Activated CD4-positive, alpha-beta T cell treated with anti-CD3 and anti-CD28 coated beads, Interleukin-2, amount 10 ng/mL, durations not matched to agents 24 days and 14 days (primary cell): ENCODE results near the gene ANKMY2. TPM values are rescaled to one million over a fixed set of nuclear protein-coding genes. Genes with fewer than 3 reads are reported as not detected.

Experiments
- DNase-seq: peaks from one replicate; pipeline ENCODE4 v3.0.0; 2022
- H3K27ac Mint-ChIP-seq: one replicate; pipeline ENCODE4 v1.8.0; 2022; ENCODE audit warnings: mild to moderate bottlenecking, mixed read lengths
- H3K27me3 Mint-ChIP-seq: one replicate; pipeline ENCODE4 v1.8.0; 2022; ENCODE audit warnings: mixed read lengths
- H3K36me3 Mint-ChIP-seq: one replicate; pipeline ENCODE4 v1.8.0; 2022; ENCODE audit warnings: low read depth, mild to moderate bottlenecking, mixed read lengths
- H3K4me1 Mint-ChIP-seq: one replicate; pipeline ENCODE4 v1.8.0; 2021; ENCODE audit warnings: mixed read lengths
- H3K4me3 Mint-ChIP-seq: one replicate; pipeline ENCODE4 v1.8.0; 2022; ENCODE audit warnings: mild to moderate bottlenecking, moderate library complexity, mixed read lengths
- H3K9me3 Mint-ChIP-seq: one replicate; pipeline ENCODE4 v1.8.0; 2021; ENCODE audit warnings: mixed read lengths
- intact Hi-C: fragments of 100-400 bp; cut with micrococcal nuclease; formaldehyde crosslinking; loops from one replicate; pipeline ENCODE4 v1.15.1; 2023
- total RNA-seq: library from RNA; stranded (reverse); gene quantifications from 2 replicates; pipeline ENCODE4 v1.2.3, GENCODE V29; 2022

The ANKMY2 gene
- total RNA-seq, 1 donor from 2014 or later: 8.0 TPM

DNA sequence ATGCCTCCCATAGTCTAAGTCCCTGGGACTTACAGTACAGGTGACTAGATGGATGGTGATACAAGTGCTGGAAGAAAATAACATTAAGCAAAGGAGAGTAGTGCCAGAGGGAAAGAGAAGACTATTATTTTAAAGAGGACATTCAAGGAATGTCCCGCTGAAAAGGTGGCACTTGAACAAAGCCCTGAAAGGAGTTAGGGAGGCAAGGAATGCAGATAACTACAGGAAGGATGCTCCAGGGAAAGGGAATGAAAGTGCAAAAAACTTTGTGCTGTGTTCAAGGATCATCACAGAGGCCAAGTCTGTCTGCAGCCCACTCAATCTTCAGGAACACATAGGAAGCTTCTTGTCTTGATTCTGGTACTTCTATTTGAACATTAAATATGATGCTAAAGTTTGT is 14.9 kb downstream of the ANKMY2 start:
- Mint-ChIP-seq H3K4me3 (no peak overlapping the region), H3K9me3 (no peaks in the 10 kb centered on the region), H3K4me1 (no peaks in the 10 kb centered on the region), H3K27me3 (no peaks in the 10 kb centered on the region), H3K27ac (no peak overlapping the region), H3K36me3 (peaks cover 14% of the 10 kb centered on the region)
- intact Hi-C loops: no loop called here
- DNase-seq: no peak

- peaks cover 8% of the 10 kb centered on the region for H3K36me3 Mint-ChIP-seq
- no peak for DNase-seq
- H3K27ac Mint-ChIP-seq: no peak overlapping the region
- no peaks in the 10 kb centered on the region for H3K27me3 Mint-ChIP-seq
- intact Hi-C loops: no loop called here
- no peaks in the 10 kb centered on the region for H3K4me1 Mint-ChIP-seq
- no peak overlapping the region for H3K4me3 Mint-ChIP-seq
- H3K9me3 Mint-ChIP-seq: no peaks in the 10 kb centered on the region
Measured at GRCh38 chr7:16627236-16627635, 18.3 kb downstream of the ANKMY2 start.

DNA sequence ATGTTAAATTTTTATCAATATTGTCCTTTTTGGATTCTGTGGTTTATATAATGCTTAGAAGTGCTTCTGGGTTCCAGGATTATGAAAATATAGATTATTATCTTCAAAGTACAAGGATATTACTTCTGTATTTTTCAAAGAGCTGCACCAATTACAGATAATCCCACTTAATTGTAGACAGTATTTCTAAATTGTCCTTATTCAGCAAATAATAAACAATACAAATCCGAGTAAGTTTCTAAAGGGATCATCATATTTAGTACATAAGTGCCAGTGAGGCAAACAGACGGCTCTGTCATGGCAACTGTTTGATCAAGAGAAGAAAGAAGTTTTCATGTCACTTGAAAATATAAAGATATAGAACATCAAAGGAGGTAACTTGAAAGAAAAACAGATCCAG is 19.2 kb downstream of the ANKMY2 start:
- H3K27me3 Mint-ChIP-seq: no peaks in the 10 kb centered on the region
- H3K4me1 Mint-ChIP-seq: no peaks in the 10 kb centered on the region
- H3K27ac Mint-ChIP-seq: no peak overlapping the region
- intact Hi-C loops: no loop called here
- no peak for DNase-seq
- H3K4me3 Mint-ChIP-seq: no peak overlapping the region
- H3K36me3 Mint-ChIP-seq: peaks cover 7% of the 10 kb centered on the region
- no peaks in the 10 kb centered on the region for H3K9me3 Mint-ChIP-seq

- no peaks in the 10 kb centered on the region for H3K9me3 Mint-ChIP-seq
- H3K4me3 Mint-ChIP-seq: peak overlapping the region; percentile 43
- DNase-seq: peak; percentile 57
- peak overlapping the region; percentile 82 for H3K27ac Mint-ChIP-seq
- H3K27me3 Mint-ChIP-seq: no peaks in the 10 kb centered on the region
- intact Hi-C loops: loop anchor here (1.0 to 10.0 kb wide), 2 partner anchors 25 to 685 kb away; partner anchors contain the start of gene ANKMY2
- peaks cover 28% of the 10 kb centered on the region for H3K36me3 Mint-ChIP-seq
- H3K4me1 Mint-ChIP-seq: peaks cover 10% of the 10 kb centered on the region
Measured at GRCh38 chr7:16619979-16620408, 25.6 kb downstream of the ANKMY2 start.

GRCh38 chr7:16616542-16616941 is 29.0 kb downstream of the ANKMY2 start:
- Mint-ChIP-seq H3K4me1 (peaks cover 12% of the 10 kb centered on the region), H3K27me3 (no peaks in the 10 kb centered on the region), H3K36me3 (peaks cover 26% of the 10 kb centered on the region), H3K9me3 (no peaks in the 10 kb centered on the region), H3K4me3 (no peak overlapping the region), H3K27ac (no peak overlapping the region)
- DNase-seq: no peak
- intact Hi-C loops: loop anchor here (10.0 kb wide), 1 partner anchor 688 kb away; no protein-coding TSS in a partner anchor

DNA sequence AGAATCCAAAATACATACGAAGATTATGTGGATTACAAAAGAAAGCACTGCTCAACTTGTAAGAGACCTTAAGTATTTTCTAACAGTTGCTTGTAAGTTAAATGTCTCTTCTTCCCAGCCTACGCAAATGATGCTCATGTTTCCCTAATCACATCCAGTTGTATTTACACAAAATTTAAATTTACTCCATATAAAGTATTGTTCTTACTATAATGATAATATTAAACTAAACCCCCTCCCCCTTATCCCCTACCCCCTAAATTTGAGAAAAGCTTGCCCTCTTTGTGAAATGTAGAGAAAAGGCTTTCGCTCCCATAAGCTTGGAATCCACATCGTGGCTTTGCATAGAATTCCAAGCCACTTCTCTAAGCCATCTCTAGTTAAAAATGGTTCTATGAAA is 29.4 kb downstream of the ANKMY2 start:
- Mint-ChIP-seq H3K9me3 (no peaks in the 10 kb centered on the region), H3K36me3 (peaks cover 23% of the 10 kb centered on the region), H3K4me1 (peaks cover 13% of the 10 kb centered on the region), H3K4me3 (no peak overlapping the region), H3K27me3 (no peaks in the 10 kb centered on the region), H3K27ac (no peak overlapping the region)
- no peak for DNase-seq
- intact Hi-C loops: loop anchor here (10.0 kb wide), 1 partner anchor 689 kb away; no protein-coding TSS in a partner anchor

DNA sequence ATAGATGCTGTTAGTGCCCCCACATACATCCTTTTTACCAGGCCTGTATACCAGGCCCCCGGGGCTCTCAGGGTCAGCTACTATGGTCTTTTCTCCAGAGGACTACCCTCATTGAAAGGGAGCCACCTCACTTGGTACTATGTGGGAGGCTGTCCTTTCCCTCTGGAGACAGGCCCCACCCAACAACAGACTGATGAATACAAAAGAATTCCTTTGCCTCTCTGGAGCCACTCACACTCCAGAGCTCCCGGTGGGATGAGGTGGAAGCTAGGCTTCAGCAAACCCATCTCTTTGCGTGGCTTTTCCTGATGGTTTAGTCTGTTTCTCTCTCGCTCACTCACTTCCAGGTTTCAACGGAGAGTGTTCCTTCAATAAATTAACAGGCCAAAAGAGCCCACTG is 30.3 kb downstream of the ANKMY2 start:
- Mint-ChIP-seq H3K9me3 (no peaks in the 10 kb centered on the region), H3K4me3 (no peak overlapping the region), H3K27me3 (no peaks in the 10 kb centered on the region), H3K4me1 (peaks cover 10% of the 10 kb centered on the region), H3K27ac (no peak overlapping the region), H3K36me3 (peaks cover 23% of the 10 kb centered on the region)
- DNase-seq: no peak
- intact Hi-C loops: loop anchor here (10.0 kb wide), 1 partner anchor 690 kb away; no protein-coding TSS in a partner anchor

DNA sequence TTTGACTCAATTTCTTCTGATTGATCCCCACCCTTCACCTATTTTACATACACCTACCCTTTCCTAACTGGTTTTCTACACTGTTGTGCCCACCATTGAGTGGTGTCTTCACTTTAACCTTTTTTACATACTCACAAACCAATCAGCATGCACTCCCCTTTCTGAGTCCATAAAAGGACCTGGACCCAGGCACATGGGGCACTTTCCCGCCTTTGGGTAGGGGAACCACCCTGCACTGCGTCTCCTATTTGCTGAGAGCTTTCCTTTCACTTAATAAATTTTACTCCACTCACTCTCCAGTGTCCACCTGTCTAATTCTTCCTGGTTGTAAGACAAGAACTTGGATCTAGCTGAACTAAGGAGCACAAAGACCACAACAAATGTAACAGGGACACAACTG is 33.8 kb downstream of the ANKMY2 start:
- intact Hi-C loops: loop anchor here (10.0 kb wide), 1 partner anchor 693 kb away; no protein-coding TSS in a partner anchor
- H3K4me1 Mint-ChIP-seq: peaks cover 3% of the 10 kb centered on the region
- H3K27me3 Mint-ChIP-seq: no peaks in the 10 kb centered on the region
- peaks cover 14% of the 10 kb centered on the region for H3K36me3 Mint-ChIP-seq
- no peak for DNase-seq
- no peaks in the 10 kb centered on the region for H3K9me3 Mint-ChIP-seq
- H3K27ac Mint-ChIP-seq: no peak overlapping the region
- no peak overlapping the region for H3K4me3 Mint-ChIP-seq

GRCh38 chr7:16609842-16610450 is 35.6 kb downstream of the ANKMY2 start:
- intact Hi-C loops: loop anchor here (10.0 kb wide), 2 partner anchors 55 to 695 kb away; no protein-coding TSS in a partner anchor
- H3K27ac Mint-ChIP-seq: no peak overlapping the region
- peaks cover 3% of the 10 kb centered on the region for H3K4me1 Mint-ChIP-seq
- no peak for DNase-seq
- H3K9me3 Mint-ChIP-seq: no peaks in the 10 kb centered on the region
- peaks cover 15% of the 10 kb centered on the region for H3K36me3 Mint-ChIP-seq
- H3K4me3 Mint-ChIP-seq: no peak overlapping the region
- H3K27me3 Mint-ChIP-seq: no peaks in the 10 kb centered on the region

DNA sequence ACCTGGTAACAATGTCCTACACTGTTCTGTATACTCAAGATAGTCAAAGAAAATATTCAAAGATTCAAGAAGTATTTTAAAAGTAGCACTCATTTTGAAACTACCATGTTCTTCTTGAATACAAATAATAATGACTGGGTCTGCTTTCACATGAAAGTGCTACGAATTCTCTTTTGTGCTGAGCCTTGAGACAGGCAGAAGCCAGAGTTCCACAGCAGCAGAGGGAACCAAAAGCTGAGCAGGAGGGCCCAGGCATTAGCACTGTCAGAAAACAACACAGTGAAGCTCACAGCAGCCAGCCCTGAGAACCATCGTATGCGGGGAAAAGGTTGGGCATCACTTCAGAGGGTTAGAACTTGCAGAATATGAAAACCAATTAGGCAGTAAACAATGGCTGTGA is 38.9 kb downstream of the ANKMY2 start:
- no peaks in the 10 kb centered on the region for H3K9me3 Mint-ChIP-seq

GRCh38 chr7:16604054-16604453 is 41.5 kb downstream of the ANKMY2 start:
- intact Hi-C loops: loop anchor here (1.0 to 10.0 kb wide), 2 partner anchors 61 to 314 kb away; no protein-coding TSS in a partner anchor
- peaks cover 22% of the 10 kb centered on the region for H3K36me3 Mint-ChIP-seq

More for the DNA sequence above, 38.9 kb downstream of the ANKMY2 start:
- Mint-ChIP-seq H3K27ac (no peak overlapping the region), H3K4me3 (no peak overlapping the region), H3K4me1 (peaks cover 3% of the 10 kb centered on the region), H3K27me3 (no peaks in the 10 kb centered on the region), H3K36me3 (peaks cover 21% of the 10 kb centered on the region)
- no peak for DNase-seq
- intact Hi-C loops: loop anchor here (10.0 kb wide), 1 partner anchor 58 kb away; no protein-coding TSS in a partner anchor

DNA sequence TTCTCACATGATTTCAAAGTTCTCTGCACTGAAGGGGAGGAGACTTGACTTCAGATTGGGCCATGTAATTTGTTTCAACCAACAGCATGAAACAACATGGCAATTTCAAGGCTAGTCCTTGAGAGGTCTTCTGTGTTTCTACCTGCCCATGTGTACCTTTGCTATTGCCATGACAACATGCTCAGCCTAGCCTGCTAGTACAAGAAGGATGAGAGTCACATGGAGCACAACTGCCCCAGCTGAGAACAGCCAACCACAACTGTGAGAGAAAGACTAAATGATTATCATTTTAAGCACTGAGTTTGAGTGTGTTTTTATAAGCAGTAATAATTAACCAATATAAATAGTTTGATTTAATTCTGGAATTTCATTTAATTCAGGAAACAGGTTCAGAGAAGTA is 41.9 kb downstream of the ANKMY2 start:
- Mint-ChIP-seq H3K27me3 (no peaks in the 10 kb centered on the region), H3K27ac (no peak overlapping the region), H3K9me3 (no peaks in the 10 kb centered on the region), H3K4me3 (no peak overlapping the region), H3K4me1 (no peaks in the 10 kb centered on the region), H3K36me3 (peaks cover 22% of the 10 kb centered on the region)
- DNase-seq: no peak
- intact Hi-C loops: loop anchor here (1.0 to 10.0 kb wide), 2 partner anchors 61 to 315 kb away; no protein-coding TSS in a partner anchor

More at GRCh38 chr7:16604054-16604453, 41.5 kb downstream of the ANKMY2 start:
- no peaks in the 10 kb centered on the region for H3K4me1 Mint-ChIP-seq
- no peak overlapping the region for H3K27ac Mint-ChIP-seq
- H3K9me3 Mint-ChIP-seq: no peaks in the 10 kb centered on the region
- no peak overlapping the region for H3K4me3 Mint-ChIP-seq
- DNase-seq: no peak
- no peaks in the 10 kb centered on the region for H3K27me3 Mint-ChIP-seq

DNA sequence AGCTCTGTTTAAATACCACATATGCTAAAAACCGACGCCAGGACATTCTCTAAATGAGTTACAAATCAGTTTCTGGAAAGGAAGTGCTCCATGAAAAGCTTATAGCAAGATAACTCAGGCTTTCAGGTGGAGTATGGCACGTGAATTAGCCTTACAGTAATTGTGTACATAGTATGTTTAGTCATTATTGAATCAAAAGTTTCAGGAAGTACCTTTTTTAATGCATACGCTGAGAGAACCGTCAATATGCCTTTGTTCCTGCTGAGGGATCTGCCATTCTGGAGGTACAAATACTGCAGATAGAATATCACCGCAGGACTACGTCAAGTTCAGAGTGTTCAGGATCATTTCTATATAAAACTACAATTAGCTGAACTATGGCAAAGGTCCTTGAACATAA is 45.7 kb downstream of the ANKMY2 start:
- no peaks in the 10 kb centered on the region for H3K27me3 Mint-ChIP-seq
- H3K9me3 Mint-ChIP-seq: no peaks in the 10 kb centered on the region
- no peak for DNase-seq
- H3K27ac Mint-ChIP-seq: no peak overlapping the region
- H3K4me1 Mint-ChIP-seq: no peaks in the 10 kb centered on the region
- peaks cover 15% of the 10 kb centered on the region for H3K36me3 Mint-ChIP-seq
- no peak overlapping the region for H3K4me3 Mint-ChIP-seq
- intact Hi-C loops: loop anchor here (10.0 kb wide), 1 partner anchor 65 kb away; no protein-coding TSS in a partner anchor

GRCh38 chr7:16598015-16598414 is 47.5 kb downstream of the ANKMY2 start:
- no peak overlapping the region for H3K27ac Mint-ChIP-seq
- no peaks in the 10 kb centered on the region for H3K4me1 Mint-ChIP-seq
- peaks cover 9% of the 10 kb centered on the region for H3K36me3 Mint-ChIP-seq
- H3K27me3 Mint-ChIP-seq: no peaks in the 10 kb centered on the region
- H3K4me3 Mint-ChIP-seq: no peak overlapping the region
- DNase-seq: no peak
- intact Hi-C loops: no loop called here
- no peaks in the 10 kb centered on the region for H3K9me3 Mint-ChIP-seq
